ENCODE measurements around the gene LOXHD1. TPM values are rescaled to one million over a fixed set of nuclear protein-coding genes. Genes with fewer than 3 reads are reported as not detected.

Gene LOXHD1
- total RNA-seq, 4 donors from 2014 or later, result 0.13 to 0.50 TPM; not detected in 2

- intact Hi-C loops (cut with DNase I), result no loop called here
- 82% methylated on average over 17 of the region's 19 CpGs for WGBS
- no peaks in the 10 kb centered on the region for H3K9me3 ChIP-seq
These were observed 197.1 kb downstream of the LOXHD1 start for GRCh38 chr18:46459789-46460455.

GRCh38 chr18:46458472-46458871 is 198.5 kb downstream of the LOXHD1 start:
- 88% methylated on average over 6 of the region's 6 CpGs for WGBS
- Histone ChIP-seq H3K27me3 (no peaks in the 10 kb centered on the region), H3K36me3 (peaks cover 0 to 10% (median 2%) of the 10 kb centered on the region in 4 donors), H3K9me3 (no peaks in the 10 kb centered on the region), H3K27ac (replicated peaks in 1 of 4) (no peak overlapping the region), H3K4me1 (no peaks in the 10 kb centered on the region), H3K4me3 (no peak overlapping the region)
- DNase-seq (ENCODE audit: extremely low spot score), result no peak
- no peak for TF ChIP-seq POLR2A (IDR thresholded peaks at IDR 0.05; ENCODE audit: low read depth)
- no peak for TF ChIP-seq CTCF (IDR thresholded peaks at IDR 0.05)
- TF ChIP-seq POLR2AphosphoS5 (IDR thresholded peaks at IDR 0.05), result no peak
- TF ChIP-seq EP300 (IDR thresholded peaks at IDR 0.05), result no peak
- intact Hi-C loops (cut with DNase I), result no loop called here

More at GRCh38 chr18:46459789-46460455, 197.1 kb downstream of the LOXHD1 start:
- no peak overlapping the region for H3K27ac ChIP-seq (replicated peaks in 1 of 4)
- no peaks in the 10 kb centered on the region for H3K27me3 ChIP-seq
- H3K4me3 ChIP-seq, result no peak overlapping the region
- no peak for DNase-seq (ENCODE audit: extremely low spot score)
- peaks cover 0 to 10% (median 2%) of the 10 kb centered on the region in 4 donors for H3K36me3 ChIP-seq
- H3K4me1 ChIP-seq, result no peaks in the 10 kb centered on the region
- no peak for TF ChIP-seq POLR2A (IDR thresholded peaks at IDR 0.05; ENCODE audit: low read depth)
- no peak for TF ChIP-seq EP300 (IDR thresholded peaks at IDR 0.05)
- TF ChIP-seq POLR2AphosphoS5 (IDR thresholded peaks at IDR 0.05), result no peak
- TF ChIP-seq CTCF (IDR thresholded peaks at IDR 0.05), result no peak

- TF ChIP-seq EP300 (IDR thresholded peaks at IDR 0.05), result no peak
- TF ChIP-seq CTCF (IDR thresholded peaks at IDR 0.05), result no peak
- no peak for TF ChIP-seq POLR2A (IDR thresholded peaks at IDR 0.05; ENCODE audit: low read depth)
- no peak for TF ChIP-seq POLR2AphosphoS5 (IDR thresholded peaks at IDR 0.05)
- WGBS, result 94% methylated on average over 10 of the region's 13 CpGs
- no peaks in the 10 kb centered on the region for H3K27me3 ChIP-seq
- H3K9me3 ChIP-seq, result peaks cover 0 to 2% (median under 1%) of the 10 kb centered on the region in 4 donors
- no peak overlapping the region for H3K27ac ChIP-seq (replicated peaks in 1 of 4)
- no peak for DNase-seq (ENCODE audit: extremely low spot score)
- H3K4me1 ChIP-seq, result no peaks in the 10 kb centered on the region
- H3K4me3 ChIP-seq, result no peak overlapping the region
- peaks cover 0 to 10% (median 2%) of the 10 kb centered on the region in 4 donors for H3K36me3 ChIP-seq
- intact Hi-C loops (cut with DNase I), result no loop called here
These were observed 200.3 kb downstream of the LOXHD1 start for GRCh38 chr18:46456691-46457090.

GRCh38 chr18:46452820-46453219 is 204.2 kb downstream of the LOXHD1 start:
- no peak for TF ChIP-seq POLR2AphosphoS5 (IDR thresholded peaks at IDR 0.05)
- TF ChIP-seq CTCF (IDR thresholded peaks at IDR 0.05), result no peak
- TF ChIP-seq POLR2A (IDR thresholded peaks at IDR 0.05; ENCODE audit: low read depth), result no peak
- TF ChIP-seq EP300 (IDR thresholded peaks at IDR 0.05), result no peak
- 87% methylated on average over 6 of the region's 6 CpGs for WGBS
- Histone ChIP-seq H3K4me1 (no peaks in the 10 kb centered on the region), H3K27me3 (no peaks in the 10 kb centered on the region), H3K9me3 (peaks cover 0 to 10% (median 7%) of the 10 kb centered on the region in 4 donors), H3K36me3 (peaks cover 0 to 21% (median 6%) of the 10 kb centered on the region in 4 donors), H3K4me3 (no peak overlapping the region), H3K27ac (replicated peaks in 1 of 4) (no peak overlapping the region)
- DNase-seq (ENCODE audit: extremely low spot score), result no peak
- intact Hi-C loops (cut with DNase I), result no loop called here
